Pancreas (tissue), 10 donors: ENCODE data around the gene GPC6. TPM values are rescaled to one million over a fixed set of nuclear protein-coding genes. Genes with fewer than 3 reads are reported as not detected.
A peak's percentile ranks its signal among the peaks of the same experiment; 100 is the strongest.

Experiments used
- ATAC-seq, 4 donors: fragments of 200-7000 bp; cut with Tn5 transposase; one replicate each; pipeline versions ENCODE4 v1.8.0 to v1.9.1; 2020; ENCODE audit warnings: mild to moderate bottlenecking in 4 of 4, moderate library complexity in 4 of 4
- DNase-seq, 6 donors: peaks; one replicate each; pipeline ENCODE4 v3.0.0-alpha.2; 2020
- FAIRE-seq: peaks from 2 replicates; lab custom pipeline; 2012; peaks lifted over from hg19 to GRCh38; lab: Jason Lieb, UNC
- H3K27ac ChIP-seq, 4 donors: fragments of 200-600 bp; sonication (generic); 1 replicate in 3 of 4; 2 replicates in 1 of 4; pipeline versions ENCODE4 v1.5.0 to v1.8.0; 2020
- H3K27me3 ChIP-seq, 4 donors: fragments of 200-600 bp; one replicate each; pipeline ENCODE4 v1.8.0; 2021
- H3K36me3 ChIP-seq, 3 donors: fragments of 200-600 bp; sonication (generic) in 1 of 3; one replicate each; pipeline versions ENCODE4 v1.5.0 to v1.8.0; 2020 to 2021
- H3K4me1 ChIP-seq, 3 donors: fragments of 200-600 bp; one replicate each; pipeline ENCODE4 v1.8.0; 2021
- H3K4me3 ChIP-seq, 4 donors: fragments of 200-600 bp; sonication (generic) in 2 of 4; one replicate each; pipeline versions ENCODE4 v1.5.0 to v1.8.0; 2020 to 2021
- H3K9me3 ChIP-seq, 4 donors: fragments of 200-600 bp; one replicate each; pipeline ENCODE4 v1.8.0; 2021
- CTCF ChIP-seq, 4 donors: fragments of 200-600 bp; sonication (generic) in 3 of 4; IDR thresholded peaks; one replicate each; pipeline versions ENCODE4 v1.5.0 to v1.8.0; 2021; ENCODE audit warnings: antibody characterized with exemption in 4 of 4
- WGBS, 2 donors: extraction: QIAGEN DNeasy Blood & Tissue Kit; methylation state at CpG; one replicate each; pipeline ENCODE4 v1.1.7; 2013; 5-methylcytosine and 5-hydroxymethylcytosine counted together
- intact Hi-C, 3 donors: fragments of 100-400 bp; cut with DNase I; formaldehyde crosslinking; loops; one replicate each; pipeline versions ENCODE4 v1.11.1 to v1.14.2; 2022
- polyA plus RNA-seq, 2 donors: library from polyadenylated mRNA; stranded (reverse); fragments of 200-250 nt; gene quantifications; one replicate each; pipeline ENCODE4 v1.2.3, GENCODE V29; 2013
- total RNA-seq, 6 donors: library from RNA; stranded (reverse); fragmentation: NEBNext Ultra II Directional in 4 of 6; extraction: Animal tissue kit (Norgen Biotek cat#: 25700) in 4 of 6; gene quantifications; one replicate each; pipeline versions ENCODE4 v1.2.1 to v1.2.4, GENCODE V29; 2021 to 2023
- donor health status: healthy with polysubstance abuse.
- donor health status: DM: no; HTN: no; CAD: no; lungs with moderate emphysema.
- donor health status: DM: no; HTN: no; CAD: no.
- donor health status: control.
- donor health status: control.
- donor health status: Bipolar disorder and iron deficiency.
- donor health status: DM: yes; HTN: yes; CAD: no.
- donor health status: DM: no; HTN: no; CAD: no.
- donor health status: DM: no; HTN: no; CAD: no.
- donor health status: DM: yes; HTN: yes; CAD: no.

Gene GPC6
- total and polyA plus RNA-seq, 8 donors, result 0.23 to 3.3 (median 1.2) TPM

DNA sequence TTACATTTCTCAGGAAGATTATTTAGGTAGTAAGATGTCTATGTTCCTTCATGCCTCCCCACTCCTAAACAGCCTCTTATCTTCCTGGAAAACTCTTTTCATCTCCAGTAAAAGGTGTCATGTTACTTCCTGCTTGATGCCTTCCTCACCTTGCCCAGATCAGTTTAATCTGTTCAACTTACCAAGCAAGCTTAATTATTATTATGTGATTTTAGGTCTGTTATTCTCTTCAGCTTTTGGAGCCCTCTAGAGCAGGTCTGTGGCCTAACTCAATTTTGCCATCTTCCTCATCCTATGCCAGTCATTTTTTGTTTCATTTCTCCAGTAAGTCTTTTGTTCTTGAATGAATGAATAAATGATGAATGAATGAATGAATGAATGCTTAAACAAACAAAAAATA, 724.5 kb downstream of the GPC6 start:
- peak in 1 of 4 donors; percentile 53 for ATAC-seq
- intact Hi-C loops, result no loop called here
- H3K27ac ChIP-seq, result no peak overlapping the region
- no peak overlapping the region for H3K4me3 ChIP-seq
- no peaks in the 10 kb centered on the region for H3K9me3 ChIP-seq
- H3K4me1 ChIP-seq, result no peaks in the 10 kb centered on the region
- DNase-seq, result no peak
- H3K36me3 ChIP-seq, result no peaks in the 10 kb centered on the region
- no peak for TF ChIP-seq CTCF (IDR thresholded peaks at IDR 0.05)
- no peaks in the 10 kb centered on the region for H3K27me3 ChIP-seq
- no peak for FAIRE-seq

DNA sequence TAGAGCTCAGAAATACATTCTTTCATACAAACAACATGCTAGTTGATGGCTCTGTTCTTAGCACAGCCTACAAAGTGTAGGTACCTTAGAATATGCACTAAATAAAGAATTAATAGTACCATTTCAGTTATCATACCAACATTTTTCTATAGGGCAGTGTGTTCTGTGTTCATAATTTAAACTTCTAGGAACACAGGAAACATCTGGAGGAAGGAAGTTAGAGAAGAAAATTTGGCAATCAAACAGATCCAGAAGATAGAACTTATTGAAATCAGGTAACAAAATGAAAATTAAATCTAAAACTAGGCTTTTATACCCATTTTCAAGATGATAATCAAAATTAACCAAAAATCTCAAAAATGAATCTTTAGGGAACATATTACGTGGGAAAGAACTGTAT, 725.3 kb downstream of the GPC6 start:
- H3K9me3 ChIP-seq, result no peaks in the 10 kb centered on the region
- no peak for ATAC-seq
- H3K27me3 ChIP-seq, result no peaks in the 10 kb centered on the region
- FAIRE-seq, result no peak
- H3K36me3 ChIP-seq, result no peaks in the 10 kb centered on the region
- no peak overlapping the region for H3K27ac ChIP-seq
- TF ChIP-seq CTCF (IDR thresholded peaks at IDR 0.05), result no peak
- intact Hi-C loops, result no loop called here
- no peak overlapping the region for H3K4me3 ChIP-seq
- no peak for DNase-seq
- no peaks in the 10 kb centered on the region for H3K4me1 ChIP-seq
- 89 to 92% methylated on average over 1 of the region's 1 CpG for WGBS, 2 donors

DNA sequence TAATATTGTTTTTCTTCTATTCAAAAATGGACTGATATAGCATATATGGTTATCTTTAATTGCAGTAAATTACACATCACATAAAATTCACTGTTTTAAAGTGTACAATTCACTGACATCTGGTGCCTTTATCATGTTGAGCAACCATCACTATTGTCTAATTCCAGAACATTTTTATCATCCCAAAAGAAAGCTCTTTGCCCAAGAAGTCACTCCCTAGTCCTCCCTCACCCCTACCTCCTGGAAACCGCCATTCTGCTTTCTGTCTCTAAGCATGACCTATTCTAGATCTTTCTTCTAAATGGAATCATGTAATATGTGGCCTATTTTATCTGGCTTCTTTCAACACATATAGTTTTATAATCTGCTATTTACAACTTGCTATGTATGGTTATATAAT, 727.2 kb downstream of the GPC6 start:
- intact Hi-C loops, result no loop called here
- no peak for TF ChIP-seq CTCF (IDR thresholded peaks at IDR 0.05)
- ATAC-seq (no peak), FAIRE-seq (no peak), DNase-seq (no peak)
- 85 to 97% methylated on average over 1 of the region's 1 CpG for WGBS, 2 donors
- Histone ChIP-seq H3K36me3 (no peaks in the 10 kb centered on the region), H3K27ac (no peak overlapping the region), H3K27me3 (no peaks in the 10 kb centered on the region), H3K4me3 (no peak overlapping the region), H3K4me1 (no peaks in the 10 kb centered on the region), H3K9me3 (no peaks in the 10 kb centered on the region)

GRCh38 chr13:93955904-93956303, 729.3 kb downstream of the GPC6 start:
- H3K9me3 ChIP-seq, result no peaks in the 10 kb centered on the region
- FAIRE-seq (no peak), DNase-seq (no peak), ATAC-seq (peak in 2 of 4 donors; percentile 34 to 40)
- intact Hi-C loops, result no loop called here
- H3K36me3 ChIP-seq, result no peaks in the 10 kb centered on the region
- no peaks in the 10 kb centered on the region for H3K27me3 ChIP-seq
- H3K4me1 ChIP-seq, result no peaks in the 10 kb centered on the region
- TF ChIP-seq CTCF (IDR thresholded peaks at IDR 0.05), result no peak
- H3K4me3 ChIP-seq, result no peak overlapping the region
- no peak overlapping the region for H3K27ac ChIP-seq

GRCh38 chr13:93956426-93956825, 729.8 kb downstream of the GPC6 start:
- H3K4me3 ChIP-seq, result no peak overlapping the region
- ATAC-seq, result peak in 3 of 4 donors; percentile 24 to 53 (median 51)
- no peak for FAIRE-seq
- intact Hi-C loops, result no loop called here
- TF ChIP-seq CTCF (IDR thresholded peaks at IDR 0.05), result no peak
- H3K9me3 ChIP-seq, result no peaks in the 10 kb centered on the region
- no peaks in the 10 kb centered on the region for H3K27me3 ChIP-seq
- DNase-seq, result no peak
- no peaks in the 10 kb centered on the region for H3K4me1 ChIP-seq
- 10 to 11% methylated on average over 2 of the region's 2 CpGs for WGBS, 2 donors
- H3K27ac ChIP-seq, result no peak overlapping the region
- no peaks in the 10 kb centered on the region for H3K36me3 ChIP-seq
